NCI-H510A treated with DMSO at 0.1 percent for 48 hours (cell line): ENCODE results near the gene LCAT.
"Not testable (repeated sequence)": the region's sequence is repeated elsewhere in the genome, so short reads cannot be mapped to it uniquely, and the experiment has no call there.

ENCODE experiments used
- DNase-seq: peaks from one replicate; lab custom pipeline; 2025; lab: John Stamatoyannopoulos, UW

The LCAT gene

DNA sequence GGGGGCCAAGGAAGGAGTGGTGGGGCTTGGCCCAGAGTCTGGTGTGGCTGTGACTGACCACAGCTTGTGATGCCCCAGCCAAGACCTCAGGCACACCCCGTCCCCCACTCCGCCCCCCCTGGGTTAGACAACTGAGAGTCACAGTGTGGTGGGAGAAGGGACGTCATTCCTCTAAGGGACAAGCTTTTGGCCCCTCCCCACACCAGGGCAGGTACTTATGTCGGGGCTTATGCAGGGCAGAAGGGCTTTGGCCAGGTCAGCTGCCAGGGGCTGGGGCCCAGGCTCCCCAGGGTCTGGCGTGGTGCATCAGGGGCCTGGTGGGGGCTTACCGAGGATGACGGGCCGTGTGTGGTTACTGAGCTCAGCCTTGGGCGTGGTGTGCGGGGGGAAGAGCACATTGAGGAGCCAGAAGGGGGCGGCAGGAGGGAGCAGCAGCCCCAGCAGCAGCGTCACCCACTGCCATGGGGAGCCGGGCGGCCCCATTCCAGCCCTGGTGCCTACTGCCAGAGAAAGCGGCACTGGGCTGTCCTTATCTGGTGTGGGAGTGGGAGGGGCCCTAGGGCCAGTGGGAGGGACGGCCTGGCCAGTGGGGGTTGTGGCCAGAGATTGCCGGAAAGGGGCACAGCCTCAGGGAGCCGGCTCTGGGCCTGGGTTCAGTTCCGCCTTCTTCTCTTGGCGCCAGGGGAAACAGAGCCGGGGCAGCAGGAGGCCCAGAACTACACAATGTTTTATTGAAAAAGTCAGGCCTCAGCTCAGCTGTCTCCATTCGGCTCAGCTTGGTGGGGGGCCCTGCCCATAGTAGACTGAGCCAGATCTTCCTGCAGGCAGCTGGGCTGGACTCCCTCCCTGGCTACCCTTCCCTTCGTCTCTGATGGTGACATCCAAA, at the start of gene LCAT:
Gene LCAT (minus strand): TSS at position 502 of the 886 bp plus-strand sequence. CDS start 19 bp downstream, at position 483.
- no peak for DNase-seq

DNA sequence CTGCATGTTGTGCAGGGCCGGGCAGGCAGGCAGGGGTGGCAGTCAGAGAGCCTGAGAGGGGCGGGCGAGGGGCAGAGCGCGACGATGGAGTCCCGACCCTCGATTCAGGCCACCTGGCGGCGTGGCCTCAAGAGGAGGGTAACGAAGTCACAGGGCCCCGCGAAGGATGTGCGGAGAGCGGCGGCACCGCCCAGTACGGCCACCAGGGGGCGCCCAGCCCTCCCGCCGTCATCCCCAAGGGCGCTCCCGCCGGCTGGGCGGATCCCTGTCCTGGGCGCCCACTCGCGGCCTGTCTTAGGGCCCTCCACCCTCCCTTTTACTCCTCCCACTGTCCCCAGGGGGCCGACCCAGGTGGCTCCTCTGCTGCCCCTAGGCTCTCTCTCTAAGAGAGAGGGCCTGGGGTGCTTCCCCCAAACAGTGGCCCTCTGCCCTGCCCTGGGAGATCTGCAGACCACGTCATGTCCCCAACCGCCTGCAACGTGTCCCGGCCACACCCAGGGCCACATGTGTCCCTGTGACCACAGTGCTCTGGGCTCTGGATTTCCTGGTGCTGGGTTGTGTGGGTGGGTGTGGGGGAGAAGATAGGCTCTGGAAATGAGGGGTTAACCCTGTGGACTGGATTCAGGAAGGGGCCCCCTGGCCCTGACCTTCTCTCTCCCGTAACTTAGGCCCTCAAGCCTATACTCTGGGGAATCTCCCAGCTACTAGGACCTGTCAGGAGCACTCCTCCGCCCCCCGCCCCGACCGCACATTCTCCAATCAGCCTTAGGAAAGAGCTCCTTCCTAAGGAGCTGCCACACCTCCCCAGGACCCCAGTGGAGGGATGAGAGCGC, 49.5 kb upstream of the LCAT start:
- DNase-seq = peak; percentile 35

- no peak for DNase-seq
These were observed 48.8 kb upstream of the LCAT start for GRCh38 chr16:67992661-67993206.

DNA sequence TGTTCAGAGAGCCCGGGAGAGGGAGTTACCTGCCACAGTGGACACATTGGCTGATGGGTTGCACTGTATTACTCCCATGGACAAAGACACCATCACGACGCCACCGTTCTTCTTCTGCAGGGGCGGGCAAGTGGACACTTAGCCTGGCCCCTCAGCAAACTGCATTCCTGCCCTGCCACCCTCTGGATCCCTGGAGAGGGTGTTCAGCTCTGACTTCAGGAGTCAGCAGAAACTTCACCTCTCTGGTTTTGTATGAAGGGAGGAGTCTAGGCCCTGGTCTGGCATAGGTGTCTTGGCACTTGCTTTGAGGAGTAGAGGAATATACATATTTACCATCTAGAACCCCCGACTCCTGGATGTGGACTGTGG, 46.1 kb upstream of the LCAT start:
- DNase-seq = no peak

DNA sequence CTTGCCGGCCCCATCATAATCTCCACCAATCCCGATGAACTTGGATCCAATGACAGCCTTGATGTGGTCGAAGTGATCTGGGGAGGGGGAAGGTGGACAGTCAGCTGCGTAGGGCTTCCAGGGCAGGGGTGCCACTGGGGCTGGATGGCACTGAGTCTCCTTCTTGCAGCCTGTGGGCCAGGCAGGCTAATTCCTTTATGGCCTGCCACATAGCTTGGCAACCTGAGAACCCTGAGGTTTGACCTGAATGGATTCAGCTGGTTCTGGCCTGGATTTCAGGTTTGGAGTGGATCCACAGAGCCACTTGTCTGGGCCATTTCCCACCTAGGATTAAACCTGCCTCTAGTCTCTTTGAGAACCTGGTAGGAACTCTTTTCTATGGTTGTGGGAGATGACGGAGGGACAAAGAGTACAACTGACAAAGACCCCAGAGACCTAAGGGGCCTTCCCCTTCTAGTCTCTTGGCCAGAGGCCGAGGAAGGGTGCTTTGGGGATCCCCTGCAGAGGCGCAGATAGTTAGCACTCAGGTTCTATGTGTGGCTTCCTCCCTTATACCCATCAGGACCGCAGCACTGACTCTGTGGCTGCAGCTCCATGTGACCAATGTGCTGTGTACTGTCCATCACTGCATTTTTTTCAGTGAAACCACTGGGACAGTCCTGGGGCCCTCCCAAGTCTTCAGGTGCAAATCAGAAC, 45.5 kb upstream of the LCAT start:
- DNase-seq = no peak

- DNase-seq = no peak
These were observed 44.8 kb upstream of the LCAT start for GRCh38 chr16:67988675-67989074.

DNA sequence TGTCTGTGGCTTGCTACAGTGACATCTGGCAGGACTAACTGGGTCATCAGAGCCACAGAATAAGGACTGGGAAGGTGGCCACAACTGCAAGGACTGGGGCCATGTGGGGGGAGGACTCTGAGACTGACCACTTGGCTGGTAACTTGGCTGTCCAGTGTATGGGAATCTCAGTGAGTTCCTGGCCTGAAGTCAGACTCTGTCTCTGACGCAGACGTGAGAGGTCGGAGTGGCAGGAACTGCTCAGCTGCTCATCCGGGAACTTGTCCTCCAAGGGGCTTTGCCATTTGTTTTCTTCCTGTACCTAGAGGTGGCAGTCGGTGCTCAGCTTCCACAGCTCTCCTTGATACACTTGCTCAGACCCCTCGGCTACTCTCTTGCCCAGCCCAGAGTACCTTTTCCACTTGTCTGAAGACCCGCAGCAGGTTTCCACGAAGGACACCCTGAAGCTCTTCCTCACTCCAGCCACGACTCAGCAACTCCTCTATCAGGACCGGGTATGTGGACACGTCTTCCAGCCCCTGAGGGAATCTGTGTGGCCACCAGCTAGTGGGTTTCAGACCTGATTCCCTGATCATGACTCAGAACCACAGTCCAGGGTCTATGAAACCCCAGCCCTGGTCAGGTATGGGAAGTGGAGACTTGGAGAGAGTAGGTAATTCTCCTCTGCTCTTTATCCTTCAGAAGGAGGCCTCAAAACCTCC, 43.7 kb upstream of the LCAT start:
- DNase-seq = no peak

DNA sequence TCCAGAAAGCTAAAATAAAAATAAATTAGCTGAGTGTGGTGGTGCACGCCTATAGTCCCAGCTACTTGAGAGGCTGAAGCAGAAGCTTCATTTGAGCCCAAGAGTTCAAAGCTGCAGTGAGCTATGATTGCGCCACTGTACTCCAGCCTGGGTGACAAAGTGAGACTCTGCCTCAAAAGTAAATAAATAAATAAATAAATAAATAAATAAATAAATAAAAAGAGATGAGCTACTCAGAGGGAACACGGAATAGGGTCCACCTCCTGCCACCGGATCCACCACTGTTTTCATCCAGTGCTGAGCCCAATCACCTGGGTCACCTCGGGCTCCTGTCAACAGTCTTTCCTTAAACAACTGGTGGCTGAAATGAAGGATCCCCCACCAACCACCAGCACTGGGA, 43.0 kb upstream of the LCAT start:
- no peak for DNase-seq

GRCh38 chr16:67982011-67982696, 38.2 kb upstream of the LCAT start:
- no peak for DNase-seq

DNA sequence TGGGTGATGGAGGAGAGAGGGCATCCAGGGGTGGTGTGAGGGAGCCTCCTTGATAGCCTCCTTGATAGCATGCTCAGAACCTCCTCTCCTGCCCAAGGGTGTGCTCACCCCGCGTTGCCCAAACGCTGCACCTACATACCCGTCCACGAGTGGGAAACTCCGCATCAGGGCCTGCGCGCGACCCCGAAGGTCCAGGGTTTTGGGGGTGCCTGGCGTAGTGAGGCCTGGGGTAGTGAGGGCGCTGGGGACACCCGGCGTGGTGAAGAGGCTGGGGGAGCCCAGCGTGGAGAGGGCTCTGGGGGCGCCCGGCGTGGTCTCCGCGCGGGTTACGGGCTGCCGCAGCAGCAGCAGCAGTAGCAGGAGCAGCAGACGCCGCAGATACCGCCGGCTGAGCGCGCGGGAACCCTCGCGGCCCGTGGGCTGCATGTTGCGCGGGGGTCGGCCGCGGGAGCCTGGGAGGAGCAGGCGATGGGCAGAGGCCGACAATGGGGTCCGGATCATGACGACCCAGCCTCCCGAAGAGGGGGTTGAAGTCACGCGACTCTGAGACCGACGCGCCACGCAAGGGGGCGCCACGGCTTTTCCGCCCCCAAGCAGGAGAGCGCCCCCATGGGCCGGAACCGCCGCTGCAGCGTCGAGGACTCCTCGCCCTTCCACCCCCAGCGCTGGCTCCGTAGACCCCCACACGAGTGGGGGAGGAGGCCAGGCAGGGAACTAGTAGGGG, 36.2 kb upstream of the LCAT start, which contains the start of gene DPEP3:
Gene DPEP3 (minus strand): TSS at position 545 of the 724 bp plus-strand sequence. CDS start 119 bp downstream, at position 426.
- DNase-seq = no peak

GRCh38 chr16:67977469-67978227, 33.7 kb upstream of the LCAT start:
- DNase-seq = no peak

- DNase-seq = no peak
These were observed 33.1 kb upstream of the LCAT start for GRCh38 chr16:67977005-67977404.

- no peak for DNase-seq
These were observed 32.3 kb upstream of the LCAT start for GRCh38 chr16:67976205-67976604.

DNA sequence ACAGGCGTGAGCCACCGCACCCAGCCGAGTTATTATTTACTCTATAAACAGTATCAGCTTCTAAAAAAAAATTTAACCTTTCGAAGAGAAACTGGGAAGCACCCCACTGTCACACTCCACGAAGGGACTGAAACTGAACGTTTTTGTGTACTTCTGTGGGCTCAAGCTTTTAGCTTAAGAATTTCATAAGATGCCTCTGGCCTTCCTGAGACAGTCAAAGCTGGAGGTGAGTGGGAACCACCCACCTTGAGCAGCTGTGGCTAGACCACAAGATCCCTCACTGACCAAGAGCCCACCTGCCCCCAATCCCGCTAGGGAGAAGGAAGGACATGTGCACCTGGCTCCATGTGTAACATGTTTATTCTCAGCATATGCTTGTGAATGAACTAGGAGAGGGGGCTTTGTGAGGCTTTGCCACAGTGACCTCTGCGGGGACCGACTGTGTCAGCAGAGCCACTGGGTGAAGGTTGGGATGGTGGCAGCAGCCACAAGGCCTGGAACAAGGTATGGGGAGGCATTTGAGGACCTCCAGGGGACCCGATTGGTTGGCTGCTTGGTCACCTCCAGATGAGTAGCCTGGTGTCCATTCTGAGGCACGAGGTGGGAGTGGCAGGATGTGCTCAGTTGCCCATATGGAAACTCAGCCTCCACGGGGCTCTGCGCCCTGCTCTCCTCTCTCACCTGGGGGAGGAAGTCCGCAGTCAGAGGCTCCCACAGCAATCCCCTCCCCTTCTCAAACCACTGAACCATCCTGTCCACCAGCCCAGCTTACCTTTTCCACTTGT, 31.6 kb upstream of the LCAT start:
- DNase-seq = no peak

- DNase-seq = not testable (repeated sequence)
These were observed 28.4 kb upstream of the LCAT start for GRCh38 chr16:67972285-67972684.

- no peak for DNase-seq
These were observed 27.2 kb upstream of the LCAT start for GRCh38 chr16:67971111-67971510.

- no peak for DNase-seq
These were observed 25.5 kb upstream of the LCAT start for GRCh38 chr16:67969254-67970039.
